ENCODE measurements around the gene ADIPOR1.
"Not testable (repeated sequence)": the region's sequence is repeated elsewhere in the genome, so short reads cannot be mapped to it uniquely, and the experiment has no call there.

The ADIPOR1 gene

GRCh38 chr1:202936409-202936808, 21.7 kb downstream of the ADIPOR1 start:
- not testable (repeated sequence) for DNase-seq

DNA sequence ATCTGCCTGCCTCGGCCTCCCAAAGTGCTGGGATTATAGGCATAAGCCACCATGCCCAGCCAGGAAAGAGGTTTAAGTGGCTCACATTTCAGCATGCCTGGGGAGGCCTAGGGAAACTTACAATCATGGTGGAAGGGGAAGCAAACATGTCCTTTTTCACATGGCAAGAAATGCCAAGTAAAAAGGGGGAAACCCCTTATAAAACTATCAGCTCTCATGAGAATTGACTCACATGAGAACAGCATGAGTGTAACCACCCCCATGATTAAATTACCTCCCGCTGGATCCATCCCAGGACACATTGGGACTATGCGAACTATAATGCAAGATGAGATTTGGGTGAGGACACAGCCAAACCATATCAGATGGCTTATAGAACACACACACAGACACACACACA, 22.3 kb downstream of the ADIPOR1 start:
- no peak for DNase-seq

- no peak for DNase-seq
These were observed 23.4 kb downstream of the ADIPOR1 start for GRCh38 chr1:202934755-202935154.

DNA sequence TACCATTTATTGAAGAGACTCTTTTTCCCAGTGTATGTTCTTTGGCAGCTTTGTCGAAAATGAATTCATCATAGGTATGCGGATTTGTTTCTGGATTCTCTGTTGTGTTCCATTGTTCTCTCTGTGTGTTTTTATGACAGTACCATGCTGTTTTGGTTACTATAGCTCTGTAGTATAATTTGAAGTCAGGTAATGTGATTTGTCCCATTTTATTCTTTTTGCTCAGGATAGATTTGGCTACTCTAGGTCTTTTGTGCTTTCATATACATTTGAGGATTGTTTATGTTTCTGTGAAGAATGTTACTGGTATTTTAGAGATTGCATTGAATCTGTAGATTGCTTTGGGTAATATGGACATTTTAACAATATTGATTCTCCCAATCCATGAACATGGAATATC, 25.6 kb downstream of the ADIPOR1 start:
- no peak for DNase-seq

GRCh38 chr1:202926581-202927491, 31.3 kb downstream of the ADIPOR1 start, which contains the start of gene KLHL12:
Gene KLHL12 (minus strand): TSS chr1:202927234. CDS start chr1:202925162, 2,072 bp downstream.
- peak; percentile 96 for DNase-seq

DNA sequence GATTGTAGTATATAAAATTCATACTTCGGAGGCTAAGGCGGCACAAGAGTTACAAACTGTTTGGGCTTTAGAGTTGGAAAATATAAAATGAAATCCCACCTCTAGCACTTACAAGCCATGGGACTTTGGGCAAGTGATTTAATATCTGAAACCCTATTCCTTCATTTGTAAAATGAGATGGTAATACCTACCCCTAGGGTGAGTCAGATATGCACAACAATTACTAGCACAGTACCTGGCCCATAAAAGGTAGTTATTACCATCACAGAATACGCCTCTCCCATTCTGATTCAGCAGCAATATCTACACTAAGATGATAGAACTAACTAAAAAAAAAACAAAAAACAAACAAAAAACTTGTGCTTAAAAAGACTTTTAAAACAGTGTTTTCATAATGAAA, 34.6 kb downstream of the ADIPOR1 start:
- no peak for DNase-seq

DNA sequence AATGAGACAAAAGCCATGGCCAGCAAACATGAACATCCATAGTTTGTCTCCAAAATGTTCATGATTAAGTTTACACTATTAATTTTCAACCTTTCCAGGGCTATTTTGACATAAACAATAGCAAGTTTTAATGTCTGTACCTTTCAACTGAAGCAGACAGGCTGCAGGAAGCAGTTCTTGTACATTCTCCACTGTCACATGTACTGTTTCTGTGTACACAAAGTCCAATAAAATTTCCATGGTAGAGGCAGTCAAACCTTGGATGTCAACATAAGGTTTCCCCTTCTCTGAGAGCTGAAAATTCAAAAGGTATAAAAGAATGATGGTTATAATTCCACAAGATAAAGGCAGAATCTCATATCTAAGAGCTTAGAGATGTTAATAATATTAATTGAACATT, 38.5 kb downstream of the ADIPOR1 start:
- DNase-seq, result no peak

DNA sequence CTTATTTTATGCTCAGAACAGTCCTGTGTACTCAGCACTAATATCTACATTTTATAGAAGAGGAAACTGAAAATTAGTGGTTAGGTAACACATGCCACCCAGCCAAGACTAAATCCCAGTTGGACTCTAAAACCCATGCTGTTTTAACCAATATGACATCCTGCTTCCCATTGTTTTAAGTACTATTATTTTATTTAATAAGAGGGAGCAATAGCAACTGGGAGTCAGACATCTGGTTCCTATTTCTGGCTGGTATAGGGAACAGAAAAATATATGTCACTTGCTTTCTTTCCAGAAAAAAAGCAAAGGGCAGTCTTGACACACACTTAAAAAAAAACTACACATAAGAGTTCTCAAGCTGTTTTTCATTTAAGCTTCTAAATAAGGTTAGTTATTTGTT, 43.0 kb downstream of the ADIPOR1 start:
- no peak for DNase-seq

- not testable (repeated sequence) for DNase-seq
These were observed 45.6 kb downstream of the ADIPOR1 start for GRCh38 chr1:202912476-202912875.

DNA sequence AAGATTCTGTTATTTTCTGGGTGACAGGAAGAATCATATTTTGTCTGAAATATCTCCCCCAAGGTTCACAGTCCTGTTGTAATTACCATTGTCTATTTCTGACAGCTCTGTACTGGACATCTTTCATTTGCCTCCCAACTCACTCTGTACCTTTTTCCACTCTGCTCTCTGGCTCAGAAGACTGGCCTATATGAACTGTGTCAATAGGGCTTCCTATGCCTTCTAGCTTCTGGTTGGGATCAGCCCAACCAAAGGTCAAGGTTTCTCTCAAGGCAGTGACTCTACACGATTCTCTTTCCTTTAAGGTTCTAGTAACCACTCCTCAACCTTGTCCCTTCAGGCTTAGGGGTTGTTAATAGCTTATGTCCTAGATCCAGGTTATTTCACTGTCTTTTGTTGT, 48.6 kb downstream of the ADIPOR1 start:
- DNase-seq, result no peak

DNA sequence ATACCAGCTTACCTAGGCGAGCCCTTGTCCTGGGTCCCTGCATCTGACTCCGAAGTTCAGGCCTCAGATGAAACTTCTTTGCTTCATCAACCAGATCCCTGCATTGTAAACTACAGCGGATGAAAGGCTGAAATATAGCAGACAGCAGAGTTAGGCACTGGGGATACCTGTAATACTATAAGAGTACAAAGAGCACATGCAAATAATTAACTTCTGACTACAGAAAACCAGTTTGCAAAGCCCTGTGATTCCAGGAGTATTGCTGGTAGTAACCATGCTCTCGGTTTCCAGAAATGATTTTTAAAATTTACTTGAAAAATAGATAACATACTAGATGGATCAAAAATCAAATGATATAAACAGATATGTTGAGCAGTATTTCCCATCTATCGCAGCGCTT, 49.1 kb downstream of the ADIPOR1 start:
- DNase-seq, result no peak

DNA sequence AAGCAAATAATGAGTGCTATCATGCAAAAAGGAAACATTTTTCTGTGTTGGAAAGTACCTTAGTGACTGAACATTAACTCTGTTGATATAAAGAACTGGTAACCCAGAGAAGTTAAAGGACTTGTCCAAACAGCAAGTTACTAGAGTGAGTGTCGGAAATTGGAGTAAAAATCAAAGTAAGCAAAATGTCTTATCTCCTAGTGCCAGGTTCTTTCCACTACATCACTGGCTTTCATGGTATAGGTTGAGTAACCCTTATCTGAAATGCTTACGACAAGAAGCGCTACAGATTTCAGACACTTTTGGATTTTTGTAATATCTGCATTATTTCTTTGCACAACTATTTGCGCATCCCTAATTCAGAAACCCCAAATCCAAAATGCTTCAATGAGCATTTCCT, 52.8 kb downstream of the ADIPOR1 start:
- no peak for DNase-seq

- not testable (repeated sequence) for DNase-seq
These were observed 54.3 kb downstream of the ADIPOR1 start for GRCh38 chr1:202903808-202904207.

GRCh38 chr1:202901555-202901954, 56.6 kb downstream of the ADIPOR1 start:
- DNase-seq, result no peak

- DNase-seq, result no peak
These were observed 65.6 kb downstream of the ADIPOR1 start for GRCh38 chr1:202892501-202892900.

All from HCEC 1CT (cell line).